ENCODE measurements around the gene ST6GAL2. TPM values are rescaled to one million over a fixed set of nuclear protein-coding genes. Genes with fewer than 3 reads are reported as not detected.

ST6GAL2 gene
- total and polyA plus RNA-seq, 2 experiments from 2014 or later = 13.4 to 25.7 TPM

DNA sequence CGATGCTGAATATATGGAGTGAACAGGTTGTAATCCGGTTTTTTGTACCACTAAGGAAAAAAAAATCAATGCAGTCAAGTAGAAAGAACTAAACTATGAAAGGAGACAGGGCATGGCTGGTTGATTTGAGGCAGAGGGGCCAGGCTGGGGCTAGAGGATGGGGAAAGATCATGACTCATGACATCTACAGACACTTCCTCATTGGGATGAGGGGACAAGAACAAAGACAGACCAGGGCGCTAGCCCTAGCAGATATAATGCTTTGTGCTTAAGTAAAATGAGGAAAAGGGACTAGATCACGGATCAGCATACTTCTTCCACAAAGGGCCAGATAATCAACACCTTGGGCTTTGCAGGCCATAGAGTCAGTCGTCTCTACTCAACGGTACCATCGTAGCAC, 55.8 kb downstream of the ST6GAL2 start:
- H3K9me3 Mint-ChIP-seq = no peaks in the 10 kb centered on the region

DNA sequence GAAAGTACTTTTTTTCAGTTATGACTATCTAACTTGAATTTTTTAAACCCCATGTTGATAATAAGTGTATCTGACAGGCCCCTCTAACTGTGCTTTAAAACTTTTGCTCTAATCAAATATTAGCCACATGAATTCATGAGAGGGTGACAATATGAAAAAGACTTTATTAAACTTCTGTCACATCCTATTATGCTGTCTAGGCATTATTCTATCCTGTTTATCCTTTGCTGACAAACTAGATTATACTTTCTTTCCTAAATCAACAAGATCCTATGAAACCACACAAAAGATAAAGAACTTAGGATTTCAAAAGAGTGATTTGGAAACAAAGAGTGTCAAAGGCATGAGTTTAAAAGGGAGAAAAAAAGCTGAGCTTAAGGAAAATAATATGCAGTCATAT, 57.8 kb downstream of the ST6GAL2 start:
- no peak overlapping the region for H3K27ac Mint-ChIP-seq
- H3K36me3 ChIP-seq (ENCODE audit: insufficient read depth) = no peaks in the 10 kb centered on the region
- peaks cover 47% of the 10 kb centered on the region for H3K36me3 Mint-ChIP-seq (ENCODE audit: low read depth)
- no peaks in the 10 kb centered on the region for H3K27me3 Mint-ChIP-seq (ENCODE audit: insufficient read depth, low read depth, poor library complexity)
- no peak overlapping the region for H3K4me3 Mint-ChIP-seq
- H3K4me3 ChIP-seq = no peak overlapping the region
- no peaks in the 10 kb centered on the region for H3K27me3 ChIP-seq (ENCODE audit: insufficient read depth)
- H3F3A ChIP-seq (replicated peaks; ENCODE audit: low read depth) = no peaks in the 10 kb centered on the region
- no peaks in the 10 kb centered on the region for H3K79me2 ChIP-seq (replicated peaks; ENCODE audit: insufficient read depth)
- H3K4me1 Mint-ChIP-seq = peaks cover 5% of the 10 kb centered on the region; the same call in 2 of the 3 replicates
- no peaks in the 10 kb centered on the region for H3K9me3 Mint-ChIP-seq
- H4K20me1 ChIP-seq (replicated peaks; ENCODE audit: insufficient read depth) = no peaks in the 10 kb centered on the region; the same call in 1 of the 2 replicates
- peaks cover 5% of the 10 kb centered on the region; the same call in 1 of the 2 replicates for H3K9me2 ChIP-seq (ENCODE audit: insufficient read depth)
- no peak overlapping the region for H3K4me2 ChIP-seq
- H3K4me1 ChIP-seq (ENCODE audit: insufficient read depth) = no peaks in the 10 kb centered on the region
- H3K27ac ChIP-seq (ENCODE audit: low read depth) = no peak overlapping the region
- no peak for DNase-seq (ENCODE audit: low spot score)
- H2AFZ ChIP-seq = no peak overlapping the region
- ATAC-seq = no peak
- TF ChIP-seq CREB1 (CRISPR knock-in tag; IDR thresholded peaks at IDR 0.05; ENCODE audit: low read depth) (no peak), JUNB (IDR thresholded peaks at IDR 0.05; ENCODE audit: unreplicated experiment) (no peak), POLR2AphosphoS5 (IDR thresholded peaks at IDR 0.05; ENCODE audit: low read depth) (no peak), NANOG (IDR thresholded peaks at IDR 0.05; ENCODE audit: borderline replicate concordance) (no peak)
- TF ChIP-seq, protein P1, sequence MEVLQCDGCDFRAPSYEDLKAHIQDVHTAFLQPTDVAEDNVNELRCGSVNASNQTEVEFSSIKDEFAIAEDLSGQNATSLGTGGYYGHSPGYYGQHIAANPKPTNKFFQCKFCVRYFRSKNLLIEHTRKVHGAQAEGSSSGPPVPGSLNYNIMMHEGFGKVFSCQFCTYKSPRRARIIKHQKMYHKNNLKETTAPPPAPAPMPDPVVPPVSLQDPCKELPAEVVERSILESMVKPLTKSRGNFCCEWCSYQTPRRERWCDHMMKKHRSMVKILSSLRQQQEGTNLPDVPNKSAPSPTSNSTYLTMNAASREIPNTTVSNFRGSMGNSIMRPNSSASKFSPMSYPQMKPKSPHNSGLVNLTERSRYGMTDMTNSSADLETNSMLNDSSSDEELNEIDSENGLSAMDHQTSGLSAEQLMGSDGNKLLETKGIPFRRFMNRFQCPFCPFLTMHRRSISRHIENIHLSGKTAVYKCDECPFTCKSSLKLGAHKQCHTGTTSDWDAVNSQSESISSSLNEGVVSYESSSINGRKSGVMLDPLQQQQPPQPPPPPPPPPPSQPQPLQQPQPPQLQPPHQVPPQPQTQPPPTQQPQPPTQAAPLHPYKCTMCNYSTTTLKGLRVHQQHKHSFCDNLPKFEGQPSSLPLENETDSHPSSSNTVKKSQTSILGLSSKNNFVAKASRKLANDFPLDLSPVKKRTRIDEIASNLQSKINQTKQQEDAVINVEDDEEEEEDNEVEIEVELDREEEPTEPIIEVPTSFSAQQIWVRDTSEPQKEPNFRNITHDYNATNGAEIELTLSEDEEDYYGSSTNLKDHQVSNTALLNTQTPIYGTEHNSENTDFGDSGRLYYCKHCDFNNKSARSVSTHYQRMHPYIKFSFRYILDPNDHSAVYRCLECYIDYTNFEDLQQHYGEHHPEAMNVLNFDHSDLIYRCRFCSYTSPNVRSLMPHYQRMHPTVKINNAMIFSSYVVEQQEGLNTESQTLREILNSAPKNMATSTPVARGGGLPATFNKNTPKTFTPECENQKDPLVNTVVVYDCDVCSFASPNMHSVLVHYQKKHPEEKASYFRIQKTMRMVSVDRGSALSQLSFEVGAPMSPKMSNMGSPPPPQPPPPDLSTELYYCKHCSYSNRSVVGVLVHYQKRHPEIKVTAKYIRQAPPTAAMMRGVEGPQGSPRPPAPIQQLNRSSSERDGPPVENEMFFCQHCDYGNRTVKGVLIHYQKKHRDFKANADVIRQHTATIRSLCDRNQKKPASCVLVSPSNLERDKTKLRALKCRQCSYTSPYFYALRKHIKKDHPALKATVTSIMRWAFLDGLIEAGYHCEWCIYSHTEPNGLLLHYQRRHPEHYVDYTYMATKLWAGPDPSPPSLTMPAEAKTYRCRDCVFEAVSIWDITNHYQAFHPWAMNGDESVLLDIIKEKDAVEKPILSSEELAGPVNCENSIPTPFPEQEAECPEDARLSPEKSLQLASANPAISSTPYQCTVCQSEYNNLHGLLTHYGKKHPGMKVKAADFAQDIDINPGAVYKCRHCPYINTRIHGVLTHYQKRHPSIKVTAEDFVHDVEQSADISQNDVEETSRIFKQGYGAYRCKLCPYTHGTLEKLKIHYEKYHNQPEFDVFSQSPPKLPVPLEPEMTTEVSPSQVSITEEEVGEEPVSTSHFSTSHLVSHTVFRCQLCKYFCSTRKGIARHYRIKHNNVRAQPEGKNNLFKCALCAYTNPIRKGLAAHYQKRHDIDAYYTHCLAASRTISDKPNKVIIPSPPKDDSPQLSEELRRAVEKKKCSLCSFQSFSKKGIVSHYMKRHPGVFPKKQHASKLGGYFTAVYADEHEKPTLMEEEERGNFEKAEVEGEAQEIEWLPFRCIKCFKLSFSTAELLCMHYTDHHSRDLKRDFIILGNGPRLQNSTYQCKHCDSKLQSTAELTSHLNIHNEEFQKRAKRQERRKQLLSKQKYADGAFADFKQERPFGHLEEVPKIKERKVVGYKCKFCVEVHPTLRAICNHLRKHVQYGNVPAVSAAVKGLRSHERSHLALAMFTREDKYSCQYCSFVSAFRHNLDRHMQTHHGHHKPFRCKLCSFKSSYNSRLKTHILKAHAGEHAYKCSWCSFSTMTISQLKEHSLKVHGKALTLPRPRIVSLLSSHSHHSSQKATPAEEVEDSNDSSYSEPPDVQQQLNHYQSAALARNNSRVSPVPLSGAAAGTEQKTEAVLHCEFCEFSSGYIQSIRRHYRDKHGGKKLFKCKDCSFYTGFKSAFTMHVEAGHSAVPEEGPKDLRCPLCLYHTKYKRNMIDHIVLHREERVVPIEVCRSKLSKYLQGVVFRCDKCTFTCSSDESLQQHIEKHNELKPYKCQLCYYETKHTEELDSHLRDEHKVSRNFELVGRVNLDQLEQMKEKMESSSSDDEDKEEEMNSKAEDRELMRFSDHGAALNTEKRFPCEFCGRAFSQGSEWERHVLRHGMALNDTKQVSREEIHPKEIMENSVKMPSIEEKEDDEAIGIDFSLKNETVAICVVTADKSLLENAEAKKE (CRISPR knock-in tag; IDR thresholded peaks at IDR 0.05) = no peak
- TF ChIP-seq, protein P2, sequence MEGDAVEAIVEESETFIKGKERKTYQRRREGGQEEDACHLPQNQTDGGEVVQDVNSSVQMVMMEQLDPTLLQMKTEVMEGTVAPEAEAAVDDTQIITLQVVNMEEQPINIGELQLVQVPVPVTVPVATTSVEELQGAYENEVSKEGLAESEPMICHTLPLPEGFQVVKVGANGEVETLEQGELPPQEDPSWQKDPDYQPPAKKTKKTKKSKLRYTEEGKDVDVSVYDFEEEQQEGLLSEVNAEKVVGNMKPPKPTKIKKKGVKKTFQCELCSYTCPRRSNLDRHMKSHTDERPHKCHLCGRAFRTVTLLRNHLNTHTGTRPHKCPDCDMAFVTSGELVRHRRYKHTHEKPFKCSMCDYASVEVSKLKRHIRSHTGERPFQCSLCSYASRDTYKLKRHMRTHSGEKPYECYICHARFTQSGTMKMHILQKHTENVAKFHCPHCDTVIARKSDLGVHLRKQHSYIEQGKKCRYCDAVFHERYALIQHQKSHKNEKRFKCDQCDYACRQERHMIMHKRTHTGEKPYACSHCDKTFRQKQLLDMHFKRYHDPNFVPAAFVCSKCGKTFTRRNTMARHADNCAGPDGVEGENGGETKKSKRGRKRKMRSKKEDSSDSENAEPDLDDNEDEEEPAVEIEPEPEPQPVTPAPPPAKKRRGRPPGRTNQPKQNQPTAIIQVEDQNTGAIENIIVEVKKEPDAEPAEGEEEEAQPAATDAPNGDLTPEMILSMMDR (conservative IDR thresholded peaks at IDR 0.05; ENCODE audit: low read depth in 2 of 2) = no peak

More for the DNA sequence above, 55.8 kb downstream of the ST6GAL2 start:
- no peaks in the 10 kb centered on the region for H3K27me3 Mint-ChIP-seq (ENCODE audit: insufficient read depth, low read depth, poor library complexity)
- Histone ChIP-seq H3K9me2 (ENCODE audit: insufficient read depth) (0 out of 2 replicates have a peak, but pooled peaks cover 5% of the 10 kb centered on the region), H3K79me2 (replicated peaks; ENCODE audit: insufficient read depth) (no peaks in the 10 kb centered on the region), H3K4me2 (no peak overlapping the region), H4K20me1 (replicated peaks; ENCODE audit: insufficient read depth) (no peaks in the 10 kb centered on the region; the same call in 1 of the 2 replicates), H3K27me3 (ENCODE audit: insufficient read depth) (no peaks in the 10 kb centered on the region), H3K27ac (ENCODE audit: low read depth) (no peak overlapping the region), H3K36me3 (ENCODE audit: insufficient read depth) (no peaks in the 10 kb centered on the region), H3K4me3 (no peak overlapping the region), H3K4me1 (ENCODE audit: insufficient read depth) (no peaks in the 10 kb centered on the region), H3F3A (replicated peaks; ENCODE audit: low read depth) (no peaks in the 10 kb centered on the region), H2AFZ (no peak overlapping the region)
- DNase-seq (ENCODE audit: low spot score) = no peak
- peaks cover 39% of the 10 kb centered on the region for H3K36me3 Mint-ChIP-seq (ENCODE audit: low read depth)
- no peak overlapping the region for H3K4me3 Mint-ChIP-seq
- no peak overlapping the region for H3K27ac Mint-ChIP-seq
- no peak for ATAC-seq
- TF ChIP-seq NANOG (IDR thresholded peaks at IDR 0.05; ENCODE audit: borderline replicate concordance) = no peak
- TF ChIP-seq, protein P2 (conservative IDR thresholded peaks at IDR 0.05; ENCODE audit: low read depth in 2 of 2) = no peak
- peaks cover under 1% of the 10 kb centered on the region; the same call in 2 of the 3 replicates for H3K4me1 Mint-ChIP-seq
